Endometrial microvascular endothelial cells (primary cell): ENCODE data around the gene PEX7. TPM values are rescaled to one million over a fixed set of nuclear protein-coding genes. Genes with fewer than 3 reads are reported as not detected.

Source experiments
- in situ Hi-C: cut with HindIII; loops from 2 replicates; pipeline ENCODE4 v1.10.0; 2017; ENCODE audit warnings: low sequenced_read_pairs, low pct_unique_long_range_greater_than_20kb; ENCODE audit errors: inconsistent ontology term
- total RNA-seq: library from RNA; depleted of rRNA; stranded (reverse); fragments of >200 nt; gene quantifications from one replicate; pipeline ENCODE4 v1.2.3, GENCODE V29; 2015; ENCODE audit errors: inconsistent ontology term

Gene PEX7
- total RNA-seq, 1 donor from 2014 or later: 5.6 TPM

GRCh38 chr6:136963259-136963658 is 140.9 kb downstream of the PEX7 start:
- in situ Hi-C loops: no loop called here

Other genes with a start within 250 kb of the PEX7 start
- 9.3 TPM for gene MAP3K5, start 30.1 kb upstream of the PEX7 start, total RNA-seq
- not detected for gene SLC35D3, start 99.7 kb downstream of the PEX7 start, total RNA-seq
- gene IL20RA, start 222.4 kb downstream of the PEX7 start, total RNA-seq: not detected